Measurements from ENCODE around the gene GALR2. TPM values are rescaled to one million over a fixed set of nuclear protein-coding genes. Genes with fewer than 3 reads are reported as not detected.
"Not testable (repeated sequence)": the region's sequence is repeated elsewhere in the genome, so short reads cannot be mapped to it uniquely, and the experiment has no call there.

Gene GALR2
- total RNA-seq, 1 donor: 0.63 TPM

- H3K9me3 ChIP-seq (ENCODE audit: low read depth, low read length); H3K27me3 ChIP-seq (ENCODE audit: insufficient read depth, low read length); H3K4me3 ChIP-seq (ENCODE audit: low read length): not testable (repeated sequence)
- peaks cover 15% of the 10 kb centered on the region for H3K4me1 ChIP-seq (ENCODE audit: insufficient read depth, low read length)
Measured at GRCh38 chr17:76044475-76045007, 30.0 kb upstream of the GALR2 start.

GRCh38 chr17:76046064-76046463, 28.5 kb upstream of the GALR2 start:
- peaks cover 25% of the 10 kb centered on the region for H3K4me1 ChIP-seq (ENCODE audit: insufficient read depth, low read length)
- H3K4me3 ChIP-seq (ENCODE audit: low read length): no peak overlapping the region
- H3K27me3 ChIP-seq (ENCODE audit: insufficient read depth, low read length): no peaks in the 10 kb centered on the region
- no peaks in the 10 kb centered on the region for H3K9me3 ChIP-seq (ENCODE audit: low read depth, low read length)

- Histone ChIP-seq H3K4me1 (ENCODE audit: insufficient read depth, low read length) (peaks cover 25% of the 10 kb centered on the region), H3K4me3 (ENCODE audit: low read length) (no peak overlapping the region), H3K27me3 (ENCODE audit: insufficient read depth, low read length) (no peaks in the 10 kb centered on the region), H3K9me3 (ENCODE audit: low read depth, low read length) (no peaks in the 10 kb centered on the region)
Measured at GRCh38 chr17:76048025-76048605, 26.5 kb upstream of the GALR2 start.

- Histone ChIP-seq H3K4me3 (ENCODE audit: low read length) (no peak overlapping the region), H3K9me3 (ENCODE audit: low read depth, low read length) (no peaks in the 10 kb centered on the region), H3K4me1 (ENCODE audit: insufficient read depth, low read length) (peaks cover 25% of the 10 kb centered on the region), H3K27me3 (ENCODE audit: insufficient read depth, low read length) (no peaks in the 10 kb centered on the region)
Measured at GRCh38 chr17:76048711-76049110, 25.9 kb upstream of the GALR2 start.

- Histone ChIP-seq H3K4me3 (ENCODE audit: low read length) (no peak overlapping the region), H3K4me1 (ENCODE audit: insufficient read depth, low read length) (peaks cover 25% of the 10 kb centered on the region), H3K9me3 (ENCODE audit: low read depth, low read length) (no peaks in the 10 kb centered on the region), H3K27me3 (ENCODE audit: insufficient read depth, low read length) (no peaks in the 10 kb centered on the region)
Measured at GRCh38 chr17:76049239-76049638, 25.3 kb upstream of the GALR2 start.

GRCh38 chr17:76049836-76050537, 24.6 kb upstream of the GALR2 start:
- no peak overlapping the region for H3K4me3 ChIP-seq (ENCODE audit: low read length)
- peaks cover 25% of the 10 kb centered on the region for H3K4me1 ChIP-seq (ENCODE audit: insufficient read depth, low read length)
- H3K27me3 ChIP-seq (ENCODE audit: insufficient read depth, low read length): no peaks in the 10 kb centered on the region
- no peaks in the 10 kb centered on the region for H3K9me3 ChIP-seq (ENCODE audit: low read depth, low read length)

GRCh38 chr17:76050538-76051467, 23.8 kb upstream of the GALR2 start:
- Histone ChIP-seq H3K4me3 (ENCODE audit: low read length) (no peak overlapping the region), H3K9me3 (ENCODE audit: low read depth, low read length) (no peaks in the 10 kb centered on the region), H3K4me1 (ENCODE audit: insufficient read depth, low read length) (peaks cover 25% of the 10 kb centered on the region), H3K27me3 (ENCODE audit: insufficient read depth, low read length) (no peaks in the 10 kb centered on the region)

- H3K4me1 ChIP-seq (ENCODE audit: insufficient read depth, low read length): peaks cover 25% of the 10 kb centered on the region
- no peak overlapping the region for H3K4me3 ChIP-seq (ENCODE audit: low read length)
- no peaks in the 10 kb centered on the region for H3K9me3 ChIP-seq (ENCODE audit: low read depth, low read length)
- H3K27me3 ChIP-seq (ENCODE audit: insufficient read depth, low read length): no peaks in the 10 kb centered on the region
Measured at GRCh38 chr17:76051561-76051960, 23.0 kb upstream of the GALR2 start.

GRCh38 chr17:76053246-76054111, 21.1 kb upstream of the GALR2 start:
- Histone ChIP-seq H3K4me3 (ENCODE audit: low read length) (no peak overlapping the region), H3K27me3 (ENCODE audit: insufficient read depth, low read length) (no peaks in the 10 kb centered on the region), H3K9me3 (ENCODE audit: low read depth, low read length) (no peaks in the 10 kb centered on the region), H3K4me1 (ENCODE audit: insufficient read depth, low read length) (peaks cover 19% of the 10 kb centered on the region)

- peaks cover 15% of the 10 kb centered on the region for H3K4me1 ChIP-seq (ENCODE audit: insufficient read depth, low read length)
- no peaks in the 10 kb centered on the region for H3K9me3 ChIP-seq (ENCODE audit: low read depth, low read length)
- no peak overlapping the region for H3K4me3 ChIP-seq (ENCODE audit: low read length)
- no peaks in the 10 kb centered on the region for H3K27me3 ChIP-seq (ENCODE audit: insufficient read depth, low read length)
Measured at GRCh38 chr17:76054112-76054476, 20.5 kb upstream of the GALR2 start.

GRCh38 chr17:76056882-76057281, 17.7 kb upstream of the GALR2 start:
- Histone ChIP-seq H3K4me1 (ENCODE audit: insufficient read depth, low read length) (no peaks in the 10 kb centered on the region), H3K27me3 (ENCODE audit: insufficient read depth, low read length) (no peaks in the 10 kb centered on the region), H3K9me3 (ENCODE audit: low read depth, low read length) (no peaks in the 10 kb centered on the region), H3K4me3 (ENCODE audit: low read length) (no peak overlapping the region)

GRCh38 chr17:76058264-76058663, 16.3 kb upstream of the GALR2 start:
- H3K9me3 ChIP-seq (ENCODE audit: low read depth, low read length); H3K4me3 ChIP-seq (ENCODE audit: low read length); H3K4me1 ChIP-seq (ENCODE audit: insufficient read depth, low read length); H3K27me3 ChIP-seq (ENCODE audit: insufficient read depth, low read length): not testable (repeated sequence)

GRCh38 chr17:76063875-76064546, 10.6 kb upstream of the GALR2 start:
- no peak overlapping the region for H3K4me3 ChIP-seq (ENCODE audit: low read length)
- H3K9me3 ChIP-seq (ENCODE audit: low read depth, low read length): no peaks in the 10 kb centered on the region
- no peaks in the 10 kb centered on the region for H3K27me3 ChIP-seq (ENCODE audit: insufficient read depth, low read length)
- no peaks in the 10 kb centered on the region for H3K4me1 ChIP-seq (ENCODE audit: insufficient read depth, low read length)

- no peaks in the 10 kb centered on the region for H3K9me3 ChIP-seq (ENCODE audit: low read depth, low read length)
- no peaks in the 10 kb centered on the region for H3K27me3 ChIP-seq (ENCODE audit: insufficient read depth, low read length)
- H3K4me3 ChIP-seq (ENCODE audit: low read length): no peak overlapping the region
- peaks cover 4% of the 10 kb centered on the region for H3K4me1 ChIP-seq (ENCODE audit: insufficient read depth, low read length)
Measured at GRCh38 chr17:76065775-76066174, 8.8 kb upstream of the GALR2 start.

Measured in mononuclear cell (primary cell).